CD14-positive monocyte (primary cell): ENCODE measurements around the gene UGT8. TPM values are rescaled to one million over a fixed set of nuclear protein-coding genes. Genes with fewer than 3 reads are reported as not detected.

Experiments used
- DNase-seq, 3 donors: peaks; one replicate each; pipeline ENCODE4 v3.0.0-alpha.2; 2011 to 2022
- H2AFZ ChIP-seq: 2 replicates; pipeline ENCODE4 v1.6.0; 2012; ENCODE audit warnings: mild to moderate bottlenecking, low read depth, low read length, inconsistent platforms; ENCODE audit not compliant: insufficient read depth, poor library complexity, severe bottlenecking
- H3K27ac ChIP-seq, 2 donors: 1 replicate in 1 of 2; 2 replicates in 1 of 2; pipeline ENCODE4 v1.5.1; 2012 to 2013; ENCODE audit warnings: low read length in 2 of 2, control low read depth in 1 of 2, inconsistent platforms in 1 of 2, low read depth in 1 of 2, mild to moderate bottlenecking in 1 of 2
- H3K27me3 ChIP-seq, 2 donors: one replicate each; pipeline versions ENCODE4 v1.6.0 to v1.6.1; 2011 to 2013; ENCODE audit warnings: low read length in 2 of 2; ENCODE audit not compliant: control insufficient read depth in 2 of 2, insufficient read depth in 2 of 2
- H3K36me3 ChIP-seq, 2 donors: replicated peaks in 1 of 2; 1 replicate in 1 of 2; 2 replicates in 1 of 2; pipeline versions ENCODE4 v1.5.1 to v1.6.1; 2012 to 2013; ENCODE audit warnings: low read length in 2 of 2, control low read depth in 1 of 2, inconsistent platforms in 1 of 2, mild to moderate bottlenecking in 1 of 2; ENCODE audit not compliant: insufficient read depth in 2 of 2, control insufficient read depth in 1 of 2
- H3K4me1 ChIP-seq, 2 donors: 1 replicate in 1 of 2; 2 replicates in 1 of 2; pipeline versions ENCODE4 v1.5.1 to v1.6.1; 2012 to 2013; ENCODE audit warnings: low read length in 2 of 2, control low read depth in 1 of 2, inconsistent platforms in 1 of 2, mild to moderate bottlenecking in 1 of 2, moderate library complexity in 1 of 2; ENCODE audit not compliant: insufficient read depth in 2 of 2, control insufficient read depth in 1 of 2
- H3K4me2 ChIP-seq: replicated peaks from 2 replicates; pipeline ENCODE3; 2012; ENCODE audit warnings: low read length, moderate library complexity, mild to moderate bottlenecking; ENCODE audit not compliant: poor library complexity, severe bottlenecking; ENCODE audit errors: extremely low read depth
- H3K4me3 ChIP-seq, 3 experiments: fragments of 200-600 bp in 1 of 3; sonication (generic) in 1 of 3; replicated peaks in 1 of 3; 1 replicate in 2 of 3; 2 replicates in 1 of 3; pipeline ENCODE4 v1.5.1; 2011 to 2013; ENCODE audit warnings: low read length in 3 of 3, mild to moderate bottlenecking in 3 of 3, control low read depth in 2 of 3, low read depth in 2 of 3, inconsistent platforms in 1 of 3, moderate library complexity in 1 of 3
- H3K79me2 ChIP-seq: 2 replicates; pipeline ENCODE4 v1.6.0; 2012; ENCODE audit warnings: mild to moderate bottlenecking, control low read depth, inconsistent platforms, low read length, moderate library complexity; ENCODE audit not compliant: insufficient read depth
- H3K9ac ChIP-seq: 2 replicates; pipeline ENCODE4 v1.6.0; 2017; ENCODE audit warnings: low read length, mild to moderate bottlenecking; ENCODE audit not compliant: insufficient read depth, poor library complexity, severe bottlenecking
- H3K9me3 ChIP-seq, 2 donors: replicated peaks in 1 of 2; 1 replicate in 1 of 2; 2 replicates in 1 of 2; pipeline versions ENCODE4 v1.5.1 to v1.6.1; 2012 to 2013; ENCODE audit warnings: low read length in 2 of 2, control low read depth in 1 of 2; ENCODE audit not compliant: control insufficient read depth in 1 of 2, insufficient read depth in 1 of 2
- H4K20me1 ChIP-seq: 2 replicates; pipeline ENCODE4 v1.6.0; 2012; ENCODE audit warnings: mild to moderate bottlenecking, low read length, control low read depth, moderate library complexity; ENCODE audit not compliant: insufficient read depth
- H3K27ac Mint-ChIP-seq, 7 donors: one replicate each; pipeline ENCODE4 v1.8.0; 2020; ENCODE audit warnings: mild to moderate bottlenecking in 7 of 7, mixed read lengths in 7 of 7, moderate library complexity in 6 of 7, inconsistent platforms in 2 of 7
- H3K27me3 Mint-ChIP-seq, 3 donors: one replicate each; pipeline ENCODE4 v1.8.0; 2021 to 2022; ENCODE audit warnings: low read depth in 3 of 3, mild to moderate bottlenecking in 3 of 3, mixed read lengths in 3 of 3, moderate library complexity in 3 of 3, inconsistent platforms in 1 of 3
- H3K36me3 Mint-ChIP-seq, 2 donors: one replicate each; pipeline ENCODE4 v1.8.0; 2020; ENCODE audit warnings: mixed read lengths in 2 of 2, inconsistent platforms in 1 of 2, mild to moderate bottlenecking in 1 of 2
- H3K4me1 Mint-ChIP-seq: one replicate; pipeline ENCODE4 v1.8.0; 2020; ENCODE audit warnings: mild to moderate bottlenecking, mixed read lengths
- H3K4me3 Mint-ChIP-seq, 2 donors: one replicate each; pipeline ENCODE4 v1.8.0; 2020; ENCODE audit warnings: mild to moderate bottlenecking in 2 of 2, mixed read lengths in 2 of 2, moderate library complexity in 1 of 2
- H3K9me3 Mint-ChIP-seq, 7 donors: one replicate each; pipeline ENCODE4 v1.8.0; 2020 to 2022; ENCODE audit warnings: mixed read lengths in 7 of 7, mild to moderate bottlenecking in 6 of 7, moderate library complexity in 6 of 7, inconsistent platforms in 2 of 7
- WGBS: methylation state at CpG from one replicate; pipeline ENCODE4 v1.1.5; 2013; ENCODE audit warnings: missing lambda C conversion rate; ENCODE audit not compliant: insufficient coverage; 5-methylcytosine and 5-hydroxymethylcytosine counted together
- intact Hi-C, 2 donors: fragments of 100-400 bp; cut with micrococcal nuclease; formaldehyde crosslinking; loops; one replicate each; pipeline versions ENCODE4 v1.15.0 to v1.15.1; 2023
- polyA plus RNA-seq, 3 donors: library from polyadenylated mRNA; depleted of rRNA in 1 of 3; unstranded in 2 of 3; stranded (reverse) in 1 of 3; fragments of 300-500 nt in 2 of 3; fragments of >200 nt in 1 of 3; fragmentation: Illumina TruSeq in 2 of 3; gene quantifications; 1 replicate in 2 of 3; 2 replicates in 1 of 3; pipeline ENCODE4 v1.2.3, GENCODE V29; 2012 to 2021
- TF ChIP-seq, protein P1 (sequence below): fragments of 200-600 bp; IDR thresholded peaks from one replicate; pipeline ENCODE4 v1.8.0; 2022; ENCODE audit warnings: antibody characterized with exemption, mild to moderate bottlenecking

The UGT8 gene
- polyA plus RNA-seq, 3 donors = not detected

DNA sequence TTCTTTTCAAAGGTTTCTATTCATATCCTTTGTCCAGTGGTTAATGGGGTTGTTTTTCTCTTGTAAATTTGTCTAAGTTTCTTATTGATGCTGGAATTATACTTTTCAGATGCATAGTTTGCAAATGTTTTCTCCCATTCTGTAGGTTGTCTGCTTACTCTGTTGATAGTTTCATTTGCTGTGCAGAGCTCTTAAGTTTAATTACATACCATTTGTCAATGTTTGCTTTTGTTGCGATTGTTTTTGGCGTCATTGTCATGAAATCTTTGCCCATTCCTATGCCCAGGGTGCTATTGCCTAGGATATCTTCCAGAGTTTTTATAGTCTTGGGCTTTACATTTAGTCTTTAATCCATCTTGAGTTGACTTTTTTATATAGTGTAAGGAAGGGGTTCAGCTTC, 21.2 kb upstream of the UGT8 start:
- Mint-ChIP-seq H3K36me3 (no peaks in the 10 kb centered on the region), H3K4me3 (no peak overlapping the region), H3K27ac (no peak overlapping the region), H3K9me3 (peaks cover 0 to 17% (median 5%) of the 10 kb centered on the region in 7 donors), H3K4me1 (no peaks in the 10 kb centered on the region), H3K27me3 (peaks cover 0 to 4% (median 0%) of the 10 kb centered on the region in 3 donors)
- Histone ChIP-seq H4K20me1 (no peaks in the 10 kb centered on the region), H3K79me2 (no peaks in the 10 kb centered on the region), H3K4me3 (no peak overlapping the region), H3K4me1 (no peaks in the 10 kb centered on the region), H3K4me2 (no peak overlapping the region), H3K9me3 (peaks cover 0 to 2% of the 10 kb centered on the region in 2 donors), H2AFZ (no peak overlapping the region), H3K9ac (no peak overlapping the region), H3K27me3 (no peaks in the 10 kb centered on the region), H3K27ac (no peak overlapping the region), H3K36me3 (no peaks in the 10 kb centered on the region)
- intact Hi-C loops = no loop called here
- DNase-seq = no peak
- no CpG with 5 or more reads among the region's 2 CpGs for WGBS
- TF ChIP-seq, protein P1, sequence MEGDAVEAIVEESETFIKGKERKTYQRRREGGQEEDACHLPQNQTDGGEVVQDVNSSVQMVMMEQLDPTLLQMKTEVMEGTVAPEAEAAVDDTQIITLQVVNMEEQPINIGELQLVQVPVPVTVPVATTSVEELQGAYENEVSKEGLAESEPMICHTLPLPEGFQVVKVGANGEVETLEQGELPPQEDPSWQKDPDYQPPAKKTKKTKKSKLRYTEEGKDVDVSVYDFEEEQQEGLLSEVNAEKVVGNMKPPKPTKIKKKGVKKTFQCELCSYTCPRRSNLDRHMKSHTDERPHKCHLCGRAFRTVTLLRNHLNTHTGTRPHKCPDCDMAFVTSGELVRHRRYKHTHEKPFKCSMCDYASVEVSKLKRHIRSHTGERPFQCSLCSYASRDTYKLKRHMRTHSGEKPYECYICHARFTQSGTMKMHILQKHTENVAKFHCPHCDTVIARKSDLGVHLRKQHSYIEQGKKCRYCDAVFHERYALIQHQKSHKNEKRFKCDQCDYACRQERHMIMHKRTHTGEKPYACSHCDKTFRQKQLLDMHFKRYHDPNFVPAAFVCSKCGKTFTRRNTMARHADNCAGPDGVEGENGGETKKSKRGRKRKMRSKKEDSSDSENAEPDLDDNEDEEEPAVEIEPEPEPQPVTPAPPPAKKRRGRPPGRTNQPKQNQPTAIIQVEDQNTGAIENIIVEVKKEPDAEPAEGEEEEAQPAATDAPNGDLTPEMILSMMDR = no peak

DNA sequence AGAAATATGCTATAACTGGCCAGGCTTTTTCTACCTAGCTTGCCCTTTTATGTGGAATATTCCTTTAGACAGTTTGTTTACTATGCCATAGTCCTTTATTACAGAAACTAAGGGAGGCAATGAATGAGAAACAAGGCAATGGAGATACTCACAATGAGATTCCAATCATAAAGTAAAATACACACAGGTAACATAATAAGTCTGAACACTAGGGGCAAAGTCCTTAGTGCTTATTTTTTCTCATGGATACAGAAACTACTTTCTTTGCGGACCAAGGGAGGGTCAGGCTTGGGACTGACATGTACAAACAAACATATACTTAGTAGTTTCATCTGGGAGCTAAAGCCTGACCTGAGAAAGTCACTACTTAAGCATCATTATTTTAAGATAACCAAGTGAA, 16.0 kb upstream of the UGT8 start:
- TF ChIP-seq, protein P1 = no peak
- no peaks in the 10 kb centered on the region for H3K9me3 ChIP-seq
- Mint-ChIP-seq H3K9me3 (peaks cover 2 to 14% (median 3%) of the 10 kb centered on the region in 7 donors), H3K27ac (no peak overlapping the region), H3K27me3 (peaks cover 0 to 1% (median 0%) of the 10 kb centered on the region in 3 donors), H3K4me1 (no peaks in the 10 kb centered on the region), H3K36me3 (no peaks in the 10 kb centered on the region), H3K4me3 (no peak overlapping the region)
- H3K9ac ChIP-seq = no peak overlapping the region
- H2AFZ ChIP-seq = no peak overlapping the region
- no peaks in the 10 kb centered on the region for H3K4me1 ChIP-seq
- H3K79me2 ChIP-seq = no peaks in the 10 kb centered on the region
- no peak overlapping the region for H3K4me3 ChIP-seq
- no peak overlapping the region for H3K27ac ChIP-seq
- no peaks in the 10 kb centered on the region for H3K27me3 ChIP-seq
- DNase-seq = no peak
- intact Hi-C loops = no loop called here
- no CpG with 5 or more reads among the region's 1 CpG for WGBS
- no peak overlapping the region for H3K4me2 ChIP-seq
- H4K20me1 ChIP-seq = no peaks in the 10 kb centered on the region
- no peaks in the 10 kb centered on the region for H3K36me3 ChIP-seq
